GM06990 (cell line): ENCODE data around the gene SIGLEC9.

Experiments used
- DNase-seq: peaks from one replicate; pipeline ENCODE4 v3.0.0-alpha.2; 2011; ENCODE audit not compliant: insufficient read length; ENCODE audit errors: extremely low read depth
- H3K27me3 ChIP-seq: replicated peaks from 2 replicates; pipeline ENCODE4 v1.6.0; 2011; ENCODE audit warnings: low read length; ENCODE audit not compliant: control insufficient read depth, insufficient read depth
- H3K36me3 ChIP-seq: 2 replicates; pipeline ENCODE4 v1.5.1; 2011; ENCODE audit warnings: low read length; ENCODE audit not compliant: control insufficient read depth, insufficient read depth
- H3K4me3 ChIP-seq: replicated peaks from 2 replicates; pipeline ENCODE4 v1.5.1; 2011; ENCODE audit warnings: low read depth, mild to moderate bottlenecking, control low read depth, low read length
- TF ChIP-seq, protein P1 (sequence below): IDR thresholded peaks from 2 replicates; pipeline ENCODE4 v1.5.1; 2011; ENCODE audit warnings: low read length, control low read depth, mild to moderate bottlenecking, inconsistent platforms; ENCODE audit not compliant: insufficient read depth, poor library complexity, severe bottlenecking

SIGLEC9 gene

DNA sequence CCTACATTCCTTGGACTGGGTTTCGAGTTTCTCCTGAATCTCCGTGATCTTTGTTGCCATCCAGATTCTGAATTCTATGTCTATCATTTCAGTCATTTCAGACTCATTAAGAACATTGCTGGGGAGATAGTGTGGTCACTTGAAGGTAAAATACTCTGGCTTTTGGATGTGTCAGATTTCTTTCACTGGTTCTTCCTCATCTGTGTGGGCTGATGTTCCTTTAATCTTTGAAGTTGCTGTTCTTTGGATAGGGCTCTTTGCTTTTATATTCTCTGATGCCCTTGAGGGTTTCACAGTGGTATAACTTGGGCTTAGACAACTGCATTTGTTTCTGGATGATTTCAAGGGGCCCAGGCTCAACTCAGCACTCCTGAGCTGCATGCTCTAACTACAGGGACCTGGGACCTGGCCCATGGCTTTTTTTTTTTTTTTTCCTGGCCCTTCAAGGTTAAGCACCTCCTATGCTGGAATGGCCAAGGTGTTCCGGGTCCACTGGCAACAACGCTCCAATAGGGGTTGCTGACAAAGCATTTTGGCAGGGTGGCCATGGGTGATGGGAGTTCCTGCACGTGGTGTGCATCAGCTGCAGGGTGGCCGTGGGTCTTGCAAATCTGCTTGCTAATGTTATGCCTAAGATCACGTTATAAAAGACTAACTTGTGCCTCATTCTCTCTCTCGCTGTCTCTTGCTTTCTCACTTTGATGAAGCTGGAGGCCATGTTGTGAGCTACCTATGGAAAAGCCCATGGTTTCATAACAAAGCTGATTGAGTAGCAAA lies 11.5 kb downstream of the SIGLEC9 start:
- no peak for DNase-seq
- no peaks in the 10 kb centered on the region for H3K36me3 ChIP-seq
- TF ChIP-seq, protein P1, sequence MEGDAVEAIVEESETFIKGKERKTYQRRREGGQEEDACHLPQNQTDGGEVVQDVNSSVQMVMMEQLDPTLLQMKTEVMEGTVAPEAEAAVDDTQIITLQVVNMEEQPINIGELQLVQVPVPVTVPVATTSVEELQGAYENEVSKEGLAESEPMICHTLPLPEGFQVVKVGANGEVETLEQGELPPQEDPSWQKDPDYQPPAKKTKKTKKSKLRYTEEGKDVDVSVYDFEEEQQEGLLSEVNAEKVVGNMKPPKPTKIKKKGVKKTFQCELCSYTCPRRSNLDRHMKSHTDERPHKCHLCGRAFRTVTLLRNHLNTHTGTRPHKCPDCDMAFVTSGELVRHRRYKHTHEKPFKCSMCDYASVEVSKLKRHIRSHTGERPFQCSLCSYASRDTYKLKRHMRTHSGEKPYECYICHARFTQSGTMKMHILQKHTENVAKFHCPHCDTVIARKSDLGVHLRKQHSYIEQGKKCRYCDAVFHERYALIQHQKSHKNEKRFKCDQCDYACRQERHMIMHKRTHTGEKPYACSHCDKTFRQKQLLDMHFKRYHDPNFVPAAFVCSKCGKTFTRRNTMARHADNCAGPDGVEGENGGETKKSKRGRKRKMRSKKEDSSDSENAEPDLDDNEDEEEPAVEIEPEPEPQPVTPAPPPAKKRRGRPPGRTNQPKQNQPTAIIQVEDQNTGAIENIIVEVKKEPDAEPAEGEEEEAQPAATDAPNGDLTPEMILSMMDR, result no peak
- peaks cover 1% of the 10 kb centered on the region for H3K27me3 ChIP-seq
- no peak overlapping the region for H3K4me3 ChIP-seq

DNA sequence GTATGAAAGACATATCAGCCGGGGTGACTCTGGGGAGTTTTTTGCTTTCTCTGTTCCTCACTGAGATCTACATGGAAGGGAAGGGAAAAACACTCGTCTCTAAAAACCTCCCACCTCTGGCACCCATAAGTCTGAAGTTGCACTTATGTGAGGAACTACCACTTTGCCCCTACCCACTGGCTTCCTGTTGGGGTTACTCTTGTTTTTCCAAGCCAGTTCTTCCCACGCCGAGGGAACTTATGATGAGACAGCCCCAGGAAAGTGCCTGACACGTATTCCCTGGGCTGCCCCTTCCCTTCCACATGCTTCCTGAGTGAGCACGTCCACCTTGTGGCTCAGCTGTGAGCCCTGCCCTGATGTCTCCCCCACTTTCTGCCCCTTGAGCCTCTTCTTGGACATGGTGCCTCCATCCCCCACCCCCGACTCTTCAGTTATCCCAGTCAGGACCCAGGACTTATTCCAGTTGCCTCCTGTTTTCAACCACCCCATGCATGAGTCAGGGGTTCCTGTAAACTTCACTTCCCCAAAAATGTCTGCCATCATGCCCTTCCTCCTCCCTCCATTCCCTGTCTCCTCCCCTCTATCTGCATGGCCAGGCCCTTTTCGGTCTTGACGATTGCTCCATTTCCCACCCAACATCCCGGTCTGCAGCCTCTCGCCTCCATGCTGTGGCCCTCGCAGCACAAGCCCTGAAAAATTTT lies 12.3 kb downstream of the SIGLEC9 start:
- DNase-seq, result no peak
- H3K4me3 ChIP-seq, result no peak overlapping the region
- TF ChIP-seq, protein P1, result no peak
- peaks cover 6% of the 10 kb centered on the region for H3K27me3 ChIP-seq
- H3K36me3 ChIP-seq, result no peaks in the 10 kb centered on the region

DNA sequence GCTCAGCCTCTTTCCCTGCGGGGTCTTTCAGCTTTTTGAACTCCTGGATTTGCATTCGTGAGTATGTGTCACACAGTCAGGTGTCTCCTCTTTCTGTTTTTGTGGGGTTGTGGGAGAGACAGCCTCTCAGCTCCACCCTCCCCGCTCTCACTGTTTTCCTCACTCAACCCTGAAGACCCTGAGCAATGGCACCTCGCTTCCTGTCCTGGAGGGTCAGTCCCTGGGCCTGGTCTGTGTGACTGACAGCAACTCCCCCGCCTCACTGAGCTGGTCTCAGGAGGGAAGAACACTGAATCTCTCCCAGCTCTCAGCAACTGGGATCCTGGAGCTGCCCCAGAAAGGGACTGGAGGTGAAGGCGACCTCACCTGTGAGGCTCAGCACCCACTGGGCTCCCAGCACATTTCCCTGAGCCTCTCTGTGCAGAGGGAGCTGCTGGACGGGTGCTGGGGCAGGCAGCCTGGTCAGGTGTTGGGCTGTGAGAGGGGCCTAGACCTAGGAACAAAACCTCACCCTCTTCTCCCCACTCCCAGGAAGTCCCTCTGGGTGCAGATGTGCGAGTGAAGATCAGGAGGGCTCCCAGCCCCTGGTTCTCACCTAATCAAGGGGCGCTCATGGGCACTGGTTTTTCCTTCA lies 13.2 kb downstream of the SIGLEC9 start:
- TF ChIP-seq, protein P1, result no peak
- Histone ChIP-seq H3K36me3 (no peaks in the 10 kb centered on the region), H3K27me3 (peaks cover 7% of the 10 kb centered on the region), H3K4me3 (no peak overlapping the region)
- DNase-seq, result no peak

DNA sequence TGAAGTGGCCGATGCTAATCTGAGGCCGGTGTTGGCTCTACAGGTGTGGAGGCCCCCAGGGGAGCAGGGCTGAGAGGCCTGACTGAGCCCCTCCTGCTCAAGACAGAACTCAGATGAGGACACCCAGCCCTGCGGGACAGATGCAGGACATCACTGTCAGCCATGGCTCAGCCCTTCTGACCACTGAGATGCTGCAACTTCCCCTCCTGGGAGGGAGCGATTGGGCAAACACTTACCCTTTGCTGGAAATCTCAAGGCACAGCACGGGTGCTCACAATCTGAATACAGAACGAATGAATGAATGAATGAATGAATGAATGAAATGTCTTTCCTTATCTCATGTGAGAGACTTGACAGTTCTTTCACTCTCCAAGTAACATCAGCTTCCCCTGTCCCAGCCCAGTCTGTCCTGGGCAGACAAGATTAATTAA lies 13.9 kb downstream of the SIGLEC9 start:
- no peak overlapping the region for H3K4me3 ChIP-seq
- TF ChIP-seq, protein P1, result no peak
- peaks cover 7% of the 10 kb centered on the region for H3K27me3 ChIP-seq
- no peak for DNase-seq
- no peaks in the 10 kb centered on the region for H3K36me3 ChIP-seq

DNA sequence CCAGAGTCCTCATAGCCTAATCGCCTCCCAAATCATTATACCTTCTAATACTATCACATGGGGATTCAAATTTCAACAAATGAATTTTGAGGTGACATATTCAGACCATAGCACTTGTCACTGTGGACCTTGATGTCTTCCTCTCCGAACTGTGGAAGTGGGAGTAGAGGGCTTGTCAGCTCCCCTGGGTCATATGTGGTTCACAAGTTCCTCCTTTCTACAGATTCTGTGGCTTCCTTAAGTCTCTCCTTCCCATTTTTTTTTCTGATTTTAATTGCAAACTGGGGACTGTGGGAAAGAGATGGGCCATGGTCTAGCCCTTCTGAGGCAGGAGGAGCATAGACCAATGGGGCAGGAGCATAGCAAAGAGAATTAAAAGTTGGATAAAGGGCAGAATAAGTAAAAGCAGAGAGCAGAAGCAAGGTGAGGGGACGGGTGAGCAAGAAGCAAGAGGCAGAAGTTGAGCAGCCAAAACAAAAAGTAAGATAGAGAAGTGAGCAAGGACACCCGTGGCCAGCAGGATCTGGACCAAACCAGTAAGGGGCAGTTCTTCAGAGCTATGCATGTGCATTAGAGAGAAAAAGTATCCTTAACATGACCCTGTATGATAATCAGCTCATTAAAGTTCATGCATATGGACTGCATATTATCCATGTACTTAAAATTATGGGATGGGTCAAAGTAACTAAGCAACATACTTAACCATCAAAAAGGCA lies 14.8 kb downstream of the SIGLEC9 start:
- TF ChIP-seq, protein P1, result no peak
- Histone ChIP-seq H3K4me3 (no peak overlapping the region), H3K27me3 (peaks cover 7% of the 10 kb centered on the region), H3K36me3 (no peaks in the 10 kb centered on the region)
- DNase-seq, result no peak
